ENCODE data around the gene PRELID1.
"Not testable (repeated sequence)": the region's sequence is repeated elsewhere in the genome, so short reads cannot be mapped to it uniquely, and the experiment has no call there.

Gene PRELID1

GRCh38 chr5:177300951-177301350 is 2.6 kb upstream of the PRELID1 start:
- H3K27me3 Mint-ChIP-seq (ENCODE audit: low read depth): no peaks in the 10 kb centered on the region
- H3K9me3 Mint-ChIP-seq: no peaks in the 10 kb centered on the region
- TF ChIP-seq, protein P1, sequence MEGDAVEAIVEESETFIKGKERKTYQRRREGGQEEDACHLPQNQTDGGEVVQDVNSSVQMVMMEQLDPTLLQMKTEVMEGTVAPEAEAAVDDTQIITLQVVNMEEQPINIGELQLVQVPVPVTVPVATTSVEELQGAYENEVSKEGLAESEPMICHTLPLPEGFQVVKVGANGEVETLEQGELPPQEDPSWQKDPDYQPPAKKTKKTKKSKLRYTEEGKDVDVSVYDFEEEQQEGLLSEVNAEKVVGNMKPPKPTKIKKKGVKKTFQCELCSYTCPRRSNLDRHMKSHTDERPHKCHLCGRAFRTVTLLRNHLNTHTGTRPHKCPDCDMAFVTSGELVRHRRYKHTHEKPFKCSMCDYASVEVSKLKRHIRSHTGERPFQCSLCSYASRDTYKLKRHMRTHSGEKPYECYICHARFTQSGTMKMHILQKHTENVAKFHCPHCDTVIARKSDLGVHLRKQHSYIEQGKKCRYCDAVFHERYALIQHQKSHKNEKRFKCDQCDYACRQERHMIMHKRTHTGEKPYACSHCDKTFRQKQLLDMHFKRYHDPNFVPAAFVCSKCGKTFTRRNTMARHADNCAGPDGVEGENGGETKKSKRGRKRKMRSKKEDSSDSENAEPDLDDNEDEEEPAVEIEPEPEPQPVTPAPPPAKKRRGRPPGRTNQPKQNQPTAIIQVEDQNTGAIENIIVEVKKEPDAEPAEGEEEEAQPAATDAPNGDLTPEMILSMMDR (IDR thresholded peaks at IDR 0.05; ENCODE audit: unreplicated experiment in 3 of 3): no peak
- peaks cover 39% of the 10 kb centered on the region for H3K36me3 Mint-ChIP-seq (ENCODE audit: low read depth)
- peak overlapping the region; percentile 44 to 86 (median 80) for H3K4me3 Mint-ChIP-seq
- peaks cover 46% of the 10 kb centered on the region for H3K4me1 Mint-ChIP-seq
- H3K27ac Mint-ChIP-seq: peak overlapping the region; percentile 82 to 95 (median 91)

- Mint-ChIP-seq H3K27me3 (ENCODE audit: low read depth) (no peaks in the 10 kb centered on the region), H3K9me3 (no peaks in the 10 kb centered on the region), H3K4me3 (peak overlapping the region; percentile 91 to 97 (median 95)), H3K36me3 (ENCODE audit: low read depth) (peaks cover 40% of the 10 kb centered on the region), H3K27ac (peak overlapping the region in 2 of 3 experiments; percentile 72 to 79), H3K4me1 (peaks cover 50% of the 10 kb centered on the region)
- TF ChIP-seq, protein P1 (IDR thresholded peaks at IDR 0.05; ENCODE audit: unreplicated experiment in 3 of 3): no peak
Measured at GRCh38 chr5:177301503-177302165, 2.0 kb upstream of the PRELID1 start.

DNA sequence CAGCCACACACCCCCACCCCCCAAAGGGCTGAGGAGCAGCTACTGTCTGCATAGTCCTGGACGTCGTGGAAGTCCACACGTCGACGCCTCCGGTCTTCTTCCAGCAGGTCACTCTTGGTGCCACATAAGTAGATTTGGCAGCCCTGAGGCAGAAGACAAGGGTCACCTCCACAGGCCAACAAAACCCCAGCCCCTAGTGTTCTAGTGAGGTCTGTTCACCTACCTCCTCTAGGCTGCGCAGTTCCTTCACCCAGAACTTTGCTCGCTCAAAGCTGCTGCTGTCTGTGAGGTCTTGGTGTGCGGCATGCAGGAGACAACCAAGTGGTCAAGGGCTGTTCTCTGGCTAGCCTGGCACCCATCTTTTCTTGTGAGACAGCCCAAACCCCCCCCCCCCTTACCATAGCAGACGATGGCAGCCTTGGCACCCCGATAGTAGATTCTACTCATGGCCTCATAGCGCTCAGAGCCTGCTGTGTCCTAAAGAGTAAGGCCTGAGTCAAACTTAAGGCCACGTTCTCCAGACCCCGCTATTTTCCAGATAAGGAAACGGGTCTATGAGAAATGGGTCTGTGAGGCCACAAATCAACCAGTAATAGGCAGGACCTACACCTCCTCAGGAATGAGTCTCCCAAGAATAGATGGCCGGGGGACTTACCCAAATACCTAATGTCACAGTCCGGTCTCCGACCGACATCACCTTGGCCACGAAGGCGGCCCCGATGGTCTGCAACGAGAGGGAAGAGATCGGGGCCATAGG is 1.1 kb upstream of the PRELID1 start:
- Mint-ChIP-seq H3K9me3 (no peaks in the 10 kb centered on the region), H3K4me1 (peaks cover 55% of the 10 kb centered on the region)

GRCh38 chr5:177303925-177304391 is 359 bp downstream of the PRELID1 start:
- no peaks in the 10 kb centered on the region for H3K9me3 Mint-ChIP-seq
- peak overlapping the region; percentile 91 to 97 (median 95) for H3K4me3 Mint-ChIP-seq
- peaks cover 57% of the 10 kb centered on the region for H3K4me1 Mint-ChIP-seq
- no peaks in the 10 kb centered on the region for H3K27me3 Mint-ChIP-seq (ENCODE audit: low read depth)
- H3K27ac Mint-ChIP-seq: peak overlapping the region; percentile 79 to 86 (median 79)
- TF ChIP-seq, protein P1 (IDR thresholded peaks at IDR 0.05; ENCODE audit: unreplicated experiment in 3 of 3): no peak
- H3K36me3 Mint-ChIP-seq (ENCODE audit: low read depth): peaks cover 30% of the 10 kb centered on the region

More for the DNA sequence above, 1.1 kb upstream of the PRELID1 start:
- Mint-ChIP-seq H3K27me3 (ENCODE audit: low read depth) (no peaks in the 10 kb centered on the region), H3K27ac (peak overlapping the region in 2 of 3 experiments; percentile 72 to 79), H3K36me3 (ENCODE audit: low read depth) (peaks cover 38% of the 10 kb centered on the region), H3K4me3 (peak overlapping the region; percentile 91 to 97 (median 95))
- TF ChIP-seq, protein P1 (IDR thresholded peaks at IDR 0.05; ENCODE audit: unreplicated experiment in 3 of 3): no peak

- Mint-ChIP-seq H3K4me1 (peaks cover 57% of the 10 kb centered on the region), H3K36me3 (ENCODE audit: low read depth) (peaks cover 29% of the 10 kb centered on the region), H3K27me3 (ENCODE audit: low read depth) (no peaks in the 10 kb centered on the region), H3K4me3 (peak overlapping the region; percentile 91 to 97 (median 95)), H3K27ac (peak overlapping the region; percentile 79 to 86 (median 79)), H3K9me3 (no peaks in the 10 kb centered on the region)
- TF ChIP-seq, protein P1 (IDR thresholded peaks at IDR 0.05; ENCODE audit: unreplicated experiment in 3 of 3): no peak
Measured at GRCh38 chr5:177304392-177305119, 957 bp downstream of the PRELID1 start.

DNA sequence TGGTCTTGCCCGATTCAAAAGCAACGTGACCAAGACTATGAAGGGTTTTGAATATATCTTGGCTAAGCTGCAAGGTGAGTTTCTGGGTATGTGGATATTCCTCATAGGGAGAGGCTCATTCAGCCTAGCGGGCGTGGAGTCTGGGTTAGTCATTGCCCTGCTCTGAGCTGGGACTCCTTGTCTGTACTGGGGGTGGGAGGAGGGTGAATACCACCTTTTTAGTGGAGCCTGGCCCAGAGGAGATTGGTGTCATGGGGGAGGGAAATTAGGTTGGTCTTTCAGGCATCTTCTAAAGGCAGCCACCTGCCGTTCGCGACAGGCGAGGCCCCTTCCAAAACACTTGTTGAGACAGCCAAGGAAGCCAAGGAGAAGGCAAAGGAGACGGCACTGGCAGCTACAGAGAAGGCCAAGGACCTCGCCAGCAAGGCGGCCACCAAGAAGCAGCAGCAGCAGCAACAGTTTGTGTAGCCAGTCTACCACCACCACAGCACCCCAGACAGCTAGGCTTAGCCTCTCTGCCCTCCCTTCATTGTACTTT is 2.6 kb downstream of the PRELID1 start:
- Mint-ChIP-seq H3K4me1 (peaks cover 53% of the 10 kb centered on the region), H3K36me3 (ENCODE audit: low read depth) (peaks cover 25% of the 10 kb centered on the region), H3K4me3 (peak overlapping the region; percentile 72 to 97 (median 95)), H3K27ac (peak overlapping the region in 1 of 3 experiments; percentile 12)
- H3K27me3 Mint-ChIP-seq (ENCODE audit: low read depth); H3K9me3 Mint-ChIP-seq: not testable (repeated sequence)
